GM19455 (cell line): ENCODE measurements around the gene IL10.
A peak's percentile ranks its signal among the peaks of the same experiment; 100 is the strongest.

Experiments used
- ATAC-seq: cut with Tn5 transposase; IDR thresholded peaks from one replicate; pipeline ENCODE4 v1.9.1; 2021; ENCODE audit not compliant: unreplicated experiment

The IL10 gene

GRCh38 chr1:206737729-206738201, 34.5 kb downstream of the IL10 start:
- no peak for ATAC-seq

GRCh38 chr1:206736878-206737728, 35.2 kb downstream of the IL10 start:
- ATAC-seq = no peak

- no peak for ATAC-seq
These were observed 36.7 kb downstream of the IL10 start for GRCh38 chr1:206735553-206736031.

- no peak for ATAC-seq
These were observed 37.7 kb downstream of the IL10 start for GRCh38 chr1:206734499-206735142.

- no peak for ATAC-seq
These were observed 39.3 kb downstream of the IL10 start for GRCh38 chr1:206732992-206733391.

GRCh38 chr1:206732508-206732907, 39.8 kb downstream of the IL10 start:
- no peak for ATAC-seq

GRCh38 chr1:206729507-206729906, 42.8 kb downstream of the IL10 start:
- ATAC-seq = no peak

GRCh38 chr1:206729050-206729449, 43.2 kb downstream of the IL10 start:
- no peak for ATAC-seq

- no peak for ATAC-seq
These were observed 43.7 kb downstream of the IL10 start for GRCh38 chr1:206728697-206728987.

- no peak for ATAC-seq
These were observed 44.2 kb downstream of the IL10 start for GRCh38 chr1:206727981-206728696.

- peak; percentile 38 for ATAC-seq
These were observed 47.0 kb downstream of the IL10 start for GRCh38 chr1:206725109-206725963.

GRCh38 chr1:206723805-206724472, 48.4 kb downstream of the IL10 start:
- no peak for ATAC-seq

GRCh38 chr1:206723462-206723804, 48.9 kb downstream of the IL10 start:
- ATAC-seq = no peak

GRCh38 chr1:206722751-206723461, 49.4 kb downstream of the IL10 start:
- no peak for ATAC-seq

GRCh38 chr1:206721454-206721853, 50.8 kb downstream of the IL10 start:
- ATAC-seq = no peak

- no peak for ATAC-seq
These were observed 53.0 kb downstream of the IL10 start for GRCh38 chr1:206719169-206719839.

- no peak for ATAC-seq
These were observed 54.7 kb downstream of the IL10 start for GRCh38 chr1:206717674-206717989.
